GM18858 (cell line): ENCODE results near the gene TMEM131L.
A peak's percentile ranks its signal among the peaks of the same experiment; 100 is the strongest.
"Not testable (repeated sequence)": the region's sequence is repeated elsewhere in the genome, so short reads cannot be mapped to it uniquely, and the experiment has no call there.

Source experiments
- ATAC-seq: cut with Tn5 transposase; IDR thresholded peaks from one replicate; pipeline ENCODE4 v1.9.1; 2021; ENCODE audit not compliant: unreplicated experiment

TMEM131L gene

GRCh38 chr4:153537493-153537960, 71.4 kb downstream of the TMEM131L start:
- no peak for ATAC-seq

- no peak for ATAC-seq
These were observed 72.6 kb downstream of the TMEM131L start for GRCh38 chr4:153538487-153539357.

DNA sequence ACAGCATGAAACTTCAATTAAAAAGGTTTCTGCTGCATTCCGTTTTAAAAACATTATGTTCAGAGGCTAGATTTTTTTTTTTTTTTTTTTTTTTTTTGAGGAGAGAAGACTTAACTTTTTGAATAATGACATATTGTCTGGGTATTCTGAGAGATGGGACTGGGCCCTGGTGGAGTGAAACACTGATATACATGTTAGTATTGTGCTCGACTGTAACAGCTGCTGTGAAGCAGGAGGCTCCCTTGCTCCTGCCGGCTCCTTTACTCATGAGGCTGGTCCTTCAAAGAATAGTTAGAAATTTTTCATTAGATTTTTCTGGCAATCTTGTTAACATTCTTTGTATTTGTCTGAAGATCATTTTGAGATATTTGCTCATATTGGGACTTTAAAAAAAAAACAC, 73.3 kb downstream of the TMEM131L start:
- ATAC-seq: no peak

DNA sequence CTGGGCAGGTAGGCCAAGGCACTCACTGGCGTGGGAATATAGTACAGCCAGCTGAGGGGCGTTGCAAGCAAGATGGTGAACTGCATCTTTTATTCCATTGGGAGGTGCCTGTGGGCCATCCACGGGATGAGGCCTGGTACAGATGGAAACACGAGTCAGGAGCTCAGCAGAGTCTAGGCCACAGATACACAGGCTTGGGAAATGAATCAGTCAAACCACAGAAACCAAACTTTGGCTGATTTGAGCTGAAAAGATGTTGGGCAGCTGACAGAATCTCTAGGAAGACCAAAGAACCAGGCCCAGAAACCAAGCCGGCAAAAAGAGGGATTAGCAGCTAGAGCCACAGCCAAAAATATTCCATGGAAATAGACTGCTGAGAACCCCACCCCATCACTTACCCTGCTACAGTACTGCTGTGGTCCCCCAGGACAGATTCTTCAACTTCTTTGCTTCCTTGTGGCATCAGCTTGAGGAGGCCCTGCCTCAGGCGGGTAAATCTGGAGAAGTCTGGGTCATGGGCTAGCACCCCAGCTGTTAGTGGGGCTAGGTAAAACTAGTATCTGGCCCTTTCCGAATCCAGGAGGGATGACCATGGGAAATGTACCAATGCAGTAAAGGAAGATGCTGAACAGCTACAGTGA, 75.4 kb downstream of the TMEM131L start:
- ATAC-seq: peak; percentile 40

DNA sequence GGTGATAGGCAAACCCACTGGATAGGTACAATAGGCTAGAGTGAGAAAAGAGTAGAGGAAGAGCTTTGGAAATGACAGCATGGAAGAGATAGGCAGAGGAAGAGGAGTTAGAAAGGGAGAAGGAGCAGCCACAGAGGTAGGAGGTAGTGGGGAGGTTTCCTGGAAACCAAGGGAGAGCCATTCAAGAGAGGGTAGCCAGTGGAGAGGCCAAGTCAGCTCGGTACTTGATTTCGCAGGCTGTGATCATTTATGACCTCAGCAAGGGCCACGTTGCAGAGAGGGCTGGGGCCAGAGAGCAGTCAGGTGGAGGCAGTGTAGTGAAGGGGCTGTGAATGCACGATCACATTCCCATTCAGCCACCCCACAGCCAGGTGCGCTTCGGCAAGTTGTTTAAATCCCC, 76.0 kb downstream of the TMEM131L start:
- ATAC-seq: no peak

DNA sequence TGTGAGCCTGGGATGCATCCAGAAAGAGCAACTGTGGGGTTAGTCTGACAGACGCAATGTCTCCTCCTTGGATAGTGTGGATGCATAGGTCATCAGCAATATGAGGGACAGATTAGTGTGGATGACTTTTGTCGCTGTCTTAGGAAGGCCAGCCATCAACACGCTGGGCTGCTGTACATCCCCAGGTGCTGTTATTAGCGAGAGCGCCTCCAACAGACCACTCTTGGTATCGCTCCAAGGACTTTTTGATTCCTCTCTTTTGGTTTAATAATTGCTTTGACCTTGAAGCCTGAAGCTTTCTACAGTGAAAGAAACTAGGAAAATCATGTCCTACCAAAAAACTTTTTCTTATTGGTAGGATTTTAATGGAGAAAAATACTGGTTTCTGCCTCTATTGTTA, 76.7 kb downstream of the TMEM131L start:
- no peak for ATAC-seq

DNA sequence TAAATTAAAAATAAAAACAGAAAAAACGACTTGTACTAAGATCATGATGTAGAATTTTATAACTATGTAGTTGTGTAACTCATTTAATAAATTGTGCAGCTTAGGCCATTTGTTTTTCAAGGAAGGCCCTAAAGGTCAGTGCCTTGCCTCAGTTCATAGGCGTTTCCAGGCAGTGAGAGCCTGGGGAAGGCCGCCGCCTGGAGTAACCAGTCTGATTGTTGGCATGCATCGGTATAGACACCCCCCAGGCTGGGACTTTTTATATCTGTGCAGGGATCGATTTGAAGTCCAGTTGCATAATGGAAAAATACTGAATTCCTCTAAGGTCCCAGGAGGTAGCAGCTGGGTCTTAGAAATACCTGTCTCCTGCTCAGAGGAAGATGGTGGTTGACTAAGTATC, 77.2 kb downstream of the TMEM131L start:
- no peak for ATAC-seq

- no peak for ATAC-seq
These were observed 79.7 kb downstream of the TMEM131L start for GRCh38 chr4:153545822-153546221.

DNA sequence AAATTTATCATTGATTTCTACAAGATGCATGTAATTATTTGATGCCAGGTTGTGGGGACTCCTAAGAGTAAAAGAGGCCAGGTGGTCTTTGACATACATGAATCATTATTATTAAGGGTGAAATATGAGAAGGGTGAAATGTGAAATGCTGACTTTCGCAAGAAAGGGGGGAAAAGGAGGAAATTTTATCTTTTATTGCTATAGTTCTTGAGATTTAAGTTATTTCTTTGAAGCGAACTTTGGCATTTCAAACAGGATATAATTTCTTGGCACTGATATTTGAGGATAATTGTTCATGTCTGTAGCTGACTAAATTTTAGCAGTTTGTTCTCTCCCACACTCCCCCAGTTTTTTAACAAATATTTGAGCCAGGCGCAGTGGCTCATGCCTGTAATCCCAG, 80.1 kb downstream of the TMEM131L start:
- ATAC-seq: no peak

- ATAC-seq: no peak
These were observed 81.4 kb downstream of the TMEM131L start for GRCh38 chr4:153547520-153547919.

GRCh38 chr4:153548907-153549306, 82.7 kb downstream of the TMEM131L start:
- ATAC-seq: not testable (repeated sequence)

DNA sequence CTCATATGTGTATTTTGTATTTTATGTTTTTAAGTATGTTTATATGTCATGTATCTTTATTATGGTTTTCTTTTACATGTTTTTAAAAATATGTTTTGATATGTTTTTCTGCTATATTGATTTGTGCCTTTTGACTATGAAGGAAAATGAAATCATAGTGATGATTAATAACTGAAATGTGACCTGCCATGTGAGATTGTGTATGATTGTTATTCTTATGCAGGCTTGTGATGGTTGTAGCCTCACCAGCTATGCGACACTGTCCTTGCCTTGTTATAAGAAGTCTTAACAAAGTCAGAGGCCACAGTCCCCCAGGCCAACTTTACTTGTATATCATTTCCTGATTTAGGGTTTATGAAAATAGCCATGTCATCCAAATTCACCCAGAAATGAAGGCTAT, 83.2 kb downstream of the TMEM131L start:
- ATAC-seq: no peak

- no peak for ATAC-seq
These were observed 87.1 kb downstream of the TMEM131L start for GRCh38 chr4:153553155-153553818.

- no peak for ATAC-seq
These were observed 87.6 kb downstream of the TMEM131L start for GRCh38 chr4:153553819-153554170.

GRCh38 chr4:153555730-153556434, 89.7 kb downstream of the TMEM131L start:
- ATAC-seq: no peak

GRCh38 chr4:153556435-153556815, 90.3 kb downstream of the TMEM131L start:
- no peak for ATAC-seq

GRCh38 chr4:153560908-153561307, 94.7 kb downstream of the TMEM131L start:
- peak; percentile 85 for ATAC-seq

DNA sequence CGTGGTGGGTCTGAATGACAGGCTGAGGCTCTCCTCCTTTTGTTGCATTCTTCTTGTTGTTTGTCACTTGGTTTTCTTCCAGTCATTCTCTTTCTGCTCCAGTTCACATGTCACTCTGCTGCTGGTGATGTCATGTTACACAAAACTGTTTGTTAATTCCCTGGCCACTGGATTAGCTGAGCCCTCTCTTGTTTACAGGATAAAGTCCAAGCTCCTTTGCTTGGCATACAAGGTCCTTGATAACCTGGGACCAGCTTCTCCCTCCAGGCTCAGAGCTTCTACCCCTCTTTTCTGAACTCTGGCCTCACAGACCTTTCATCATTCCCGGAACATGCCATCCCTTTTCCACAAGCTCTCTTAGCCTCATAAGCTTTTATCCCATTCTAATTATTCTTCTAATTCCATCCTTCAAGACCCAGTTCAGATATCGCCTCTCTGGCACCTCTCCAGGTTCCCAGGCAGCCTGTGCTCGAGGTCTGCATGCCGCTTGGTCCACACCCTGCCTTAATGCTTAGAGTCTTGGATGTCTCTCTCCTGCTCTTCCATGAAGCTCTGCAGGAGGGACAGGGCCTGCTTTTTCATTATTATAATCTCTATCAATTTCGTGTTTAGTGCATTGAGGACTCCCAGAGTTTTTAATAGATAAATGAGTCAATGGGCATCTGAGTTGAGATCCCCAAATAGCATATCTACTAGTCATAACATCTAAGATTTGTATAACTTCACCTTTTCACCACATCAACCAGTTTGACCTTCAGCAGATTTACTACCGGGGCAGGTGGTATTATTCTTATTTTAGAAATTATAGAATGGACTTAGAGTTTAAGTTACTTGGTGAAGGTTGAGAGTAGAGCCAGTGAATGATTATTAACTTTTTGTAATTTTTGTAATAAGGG, 98.7 kb downstream of the TMEM131L start:
- no peak for ATAC-seq

- ATAC-seq: no peak
These were observed 100.5 kb downstream of the TMEM131L start for GRCh38 chr4:153566631-153567150.

DNA sequence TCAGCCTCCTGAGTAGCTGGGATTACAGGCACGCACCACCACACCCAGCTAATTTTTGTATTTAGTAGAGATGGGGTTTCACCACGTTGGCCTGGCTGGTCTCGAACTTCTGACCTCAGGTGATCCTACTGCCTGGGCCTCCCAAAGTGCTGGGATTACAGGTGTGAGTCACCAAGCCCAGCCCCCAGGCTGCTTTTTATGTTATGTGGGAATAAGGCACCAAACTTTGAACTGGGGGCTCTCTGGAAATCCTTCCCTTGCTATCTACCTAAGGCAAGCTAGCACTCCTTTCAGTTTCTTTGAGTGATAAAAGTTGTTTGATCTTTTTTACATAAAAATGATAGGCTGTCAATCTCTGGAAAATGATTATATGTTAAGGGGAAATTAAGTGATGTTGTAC, 101.5 kb downstream of the TMEM131L start:
- ATAC-seq: not testable (repeated sequence)
